GM12875 (cell line): ENCODE results near the gene FBXO33.

Experiments
- H3K4me3 ChIP-seq: one replicate; pipeline ENCODE4 v1.5.1; 2011; ENCODE audit warnings: low read depth, low read length, control low read depth
- CTCF ChIP-seq: IDR thresholded peaks from 2 replicates; pipeline ENCODE4 v1.5.1; 2011; ENCODE audit warnings: low read depth, mild to moderate bottlenecking, control low read depth, inconsistent platforms, low read length, moderate library complexity, borderline replicate concordance; ENCODE audit not compliant: insufficient read depth

The FBXO33 gene

GRCh38 chr14:39419272-39419671 lies 13.0 kb downstream of the FBXO33 start:
- no peak overlapping the region for H3K4me3 ChIP-seq
- TF ChIP-seq CTCF: no peak

GRCh38 chr14:39417014-39417413 lies 15.2 kb downstream of the FBXO33 start:
- no peak overlapping the region for H3K4me3 ChIP-seq
- no peak for TF ChIP-seq CTCF

GRCh38 chr14:39416072-39416471 lies 16.2 kb downstream of the FBXO33 start:
- H3K4me3 ChIP-seq: no peak overlapping the region
- no peak for TF ChIP-seq CTCF

- TF ChIP-seq CTCF: no peak
- H3K4me3 ChIP-seq: no peak overlapping the region
Measured at GRCh38 chr14:39406560-39406959, 25.7 kb downstream of the FBXO33 start.

GRCh38 chr14:39398382-39398781 lies 33.9 kb downstream of the FBXO33 start:
- no peak for TF ChIP-seq CTCF
- H3K4me3 ChIP-seq: no peak overlapping the region

- no peak for TF ChIP-seq CTCF
- no peak overlapping the region for H3K4me3 ChIP-seq
Measured at GRCh38 chr14:39396448-39396847, 35.8 kb downstream of the FBXO33 start.

- no peak overlapping the region for H3K4me3 ChIP-seq
- TF ChIP-seq CTCF: no peak
Measured at GRCh38 chr14:39395555-39396254, 36.5 kb downstream of the FBXO33 start.
